ENCODE measurements around the gene OGFOD1.
A peak's percentile ranks its signal among the peaks of the same experiment; 100 is the strongest.

OGFOD1 gene

GRCh38 chr16:56428091-56428490, 23.3 kb upstream of the OGFOD1 start:
- DNase-seq, result no peak

- no peak for DNase-seq
Measured at GRCh38 chr16:56436258-56436657, 15.1 kb upstream of the OGFOD1 start.

- no peak for DNase-seq
Measured at GRCh38 chr16:56438038-56438437, 13.3 kb upstream of the OGFOD1 start.

- DNase-seq, result no peak
Measured at GRCh38 chr16:56447286-56447685, 4.1 kb upstream of the OGFOD1 start.

- DNase-seq, result no peak
Measured at GRCh38 chr16:56448005-56448404, 3.3 kb upstream of the OGFOD1 start.

GRCh38 chr16:56450275-56450985, 924 bp upstream of the OGFOD1 start:
- no peak for DNase-seq

- peak; percentile 14 for DNase-seq
Measured at GRCh38 chr16:56451753-56452689, 667 bp downstream of the OGFOD1 start.

- DNase-seq, result no peak
Measured at GRCh38 chr16:56457927-56458470, 6.6 kb downstream of the OGFOD1 start.

GRCh38 chr16:56460101-56460500, 8.7 kb downstream of the OGFOD1 start:
- no peak for DNase-seq

GRCh38 chr16:56462064-56462796, 10.9 kb downstream of the OGFOD1 start:
- DNase-seq, result no peak

GRCh38 chr16:56463153-56463552, 11.8 kb downstream of the OGFOD1 start:
- no peak for DNase-seq

GRCh38 chr16:56466344-56466743, 15.0 kb downstream of the OGFOD1 start:
- no peak for DNase-seq

GRCh38 chr16:56468800-56469199, 17.4 kb downstream of the OGFOD1 start:
- DNase-seq, result no peak

GRCh38 chr16:56469748-56470147, 18.4 kb downstream of the OGFOD1 start:
- no peak for DNase-seq

GRCh38 chr16:56470232-56470631, 18.9 kb downstream of the OGFOD1 start:
- DNase-seq, result no peak

GRCh38 chr16:56470666-56471065, 19.3 kb downstream of the OGFOD1 start:
- DNase-seq, result no peak

- DNase-seq, result no peak
Measured at GRCh38 chr16:56475201-56475600, 23.8 kb downstream of the OGFOD1 start.

GRCh38 chr16:56477096-56477878, 25.9 kb downstream of the OGFOD1 start:
- DNase-seq, result peak; percentile 91

GRCh38 chr16:56478281-56479049, 27.1 kb downstream of the OGFOD1 start:
- peak; percentile 66 for DNase-seq

- DNase-seq, result no peak
Measured at GRCh38 chr16:56479469-56479868, 28.1 kb downstream of the OGFOD1 start.

- no peak for DNase-seq
Measured at GRCh38 chr16:56480776-56481467, 29.6 kb downstream of the OGFOD1 start.

Measured in fibroblast of upper back skin (primary cell).